NCI-H1417 (cell line): ENCODE results near the gene DHDH.

Experiments used
- DNase-seq, 3 experiments: peaks; one replicate each; lab custom pipeline; 2025; lab: John Stamatoyannopoulos, UW

DHDH gene

DNA sequence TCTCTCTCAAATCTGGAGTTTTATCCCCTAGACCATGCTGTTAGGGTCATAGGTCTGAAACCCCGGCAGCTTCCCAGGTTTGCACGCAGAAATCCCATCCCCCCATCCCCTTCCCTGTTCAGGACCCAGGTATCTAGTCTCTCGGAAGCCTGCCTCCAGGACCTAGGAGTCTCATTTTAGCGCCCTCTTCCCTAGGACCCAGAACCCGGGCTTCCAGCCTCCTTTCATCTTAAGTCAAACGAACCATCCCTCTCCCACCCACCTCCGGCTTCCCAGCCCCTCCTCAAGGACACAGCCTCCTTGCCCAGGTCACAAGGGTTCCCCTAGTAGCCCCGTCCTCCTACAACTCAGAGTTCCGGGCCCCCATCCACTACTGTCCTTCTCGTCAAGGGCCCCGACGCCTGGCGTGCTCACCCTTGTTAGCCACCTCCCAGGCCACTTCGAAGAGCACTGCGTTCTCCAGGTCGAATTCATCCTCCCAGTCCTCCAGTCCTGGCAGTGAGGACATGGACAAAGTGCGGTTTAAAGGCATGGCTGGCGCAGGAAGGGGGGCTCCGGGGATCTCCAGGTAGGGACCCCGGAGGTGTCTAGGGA is 59.2 kb downstream of the DHDH start:
- DNase-seq = peak in 1 of 3 experiments; percentile 50

DNA sequence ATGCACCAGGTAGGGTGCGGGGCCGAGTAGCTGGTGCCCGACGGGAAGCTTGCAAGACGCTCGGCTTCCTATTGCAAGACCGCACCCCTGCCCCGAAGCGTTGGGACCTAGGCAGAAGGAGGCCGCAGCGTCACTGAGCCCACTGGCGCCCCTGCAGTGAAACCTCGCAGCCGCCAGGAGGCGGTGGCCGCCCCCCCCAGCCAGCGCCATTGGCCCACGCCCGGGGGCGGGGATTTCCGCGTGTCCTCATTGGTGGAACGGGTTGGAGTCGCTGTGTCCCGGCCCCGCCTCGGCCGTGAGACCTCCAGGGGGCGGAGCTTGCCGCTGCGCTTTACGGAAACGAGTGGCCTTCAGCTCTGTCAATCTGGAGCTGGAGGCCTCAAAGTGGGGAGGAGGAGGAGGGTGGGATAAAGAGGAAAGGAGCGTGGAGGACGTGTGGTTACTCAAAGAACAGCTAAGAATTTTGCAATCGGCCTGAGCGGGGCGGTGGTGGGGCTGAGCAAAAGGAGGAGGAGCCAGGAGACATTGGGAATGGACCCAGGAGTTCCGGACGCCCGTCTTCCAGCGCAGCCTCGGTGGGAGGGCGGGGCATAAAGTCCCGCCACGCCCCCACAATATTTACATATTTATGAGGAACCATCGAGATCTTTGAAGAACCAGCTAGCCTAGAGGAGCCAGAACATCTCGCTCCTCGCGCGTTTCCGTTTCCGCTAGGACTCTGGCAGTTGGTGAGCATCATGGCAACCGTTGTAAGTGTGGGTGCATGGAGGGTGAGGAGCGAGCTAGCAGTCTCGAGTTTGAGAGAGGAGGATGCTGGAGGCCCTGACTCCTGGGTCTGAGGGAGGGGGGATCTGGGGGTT is 59.9 kb downstream of the DHDH start, which contains the start of the genes GYS1 and RUVBL2:
TSS of gene GYS1 (minus strand) at position 135 of the 860 bp plus-strand sequence. CDS start 197 bp downstream, outside the sequence.
TSS of gene RUVBL2 (plus strand) at position 713 of the 860 bp plus-strand sequence. CDS start at position 738, 25 bp downstream.
- peak; percentile 98 to 100 (median 99) for DNase-seq

DNA sequence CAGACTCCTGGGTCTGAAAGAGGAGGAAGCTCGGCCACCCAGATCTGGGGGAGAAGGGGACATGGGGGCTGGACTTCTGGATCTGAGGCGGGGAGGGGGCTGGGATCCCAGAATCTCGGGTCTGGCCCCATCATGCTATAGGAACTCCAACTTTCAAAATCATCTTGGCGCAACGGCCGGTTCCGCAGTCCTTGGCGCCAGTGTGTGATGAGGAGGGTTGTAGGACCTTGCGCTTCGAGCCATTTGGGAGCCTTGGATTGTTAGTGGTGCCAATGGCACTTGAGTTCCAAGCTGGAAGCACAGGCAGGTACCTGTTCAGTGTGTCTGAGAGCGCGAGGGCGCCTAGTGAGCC is 60.5 kb downstream of the DHDH start:
- no peak for DNase-seq
